Neural cell (in vitro differentiated cells): ENCODE results near the gene MED22.

Source experiments
- TAF1 ChIP-seq: IDR thresholded peaks from 2 replicates; pipeline ENCODE4 v1.6.1; 2012; ENCODE audit warnings: low read depth
- TF ChIP-seq, protein P1 (sequence below): fragments of 450-650 bp; IDR thresholded peaks from 2 replicates; pipeline ENCODE4 v1.5.1; 2014; ENCODE audit warnings: antibody characterized with exemption, mild to moderate bottlenecking, moderate library complexity; ENCODE audit not compliant: poor library complexity, severe bottlenecking

DNA sequence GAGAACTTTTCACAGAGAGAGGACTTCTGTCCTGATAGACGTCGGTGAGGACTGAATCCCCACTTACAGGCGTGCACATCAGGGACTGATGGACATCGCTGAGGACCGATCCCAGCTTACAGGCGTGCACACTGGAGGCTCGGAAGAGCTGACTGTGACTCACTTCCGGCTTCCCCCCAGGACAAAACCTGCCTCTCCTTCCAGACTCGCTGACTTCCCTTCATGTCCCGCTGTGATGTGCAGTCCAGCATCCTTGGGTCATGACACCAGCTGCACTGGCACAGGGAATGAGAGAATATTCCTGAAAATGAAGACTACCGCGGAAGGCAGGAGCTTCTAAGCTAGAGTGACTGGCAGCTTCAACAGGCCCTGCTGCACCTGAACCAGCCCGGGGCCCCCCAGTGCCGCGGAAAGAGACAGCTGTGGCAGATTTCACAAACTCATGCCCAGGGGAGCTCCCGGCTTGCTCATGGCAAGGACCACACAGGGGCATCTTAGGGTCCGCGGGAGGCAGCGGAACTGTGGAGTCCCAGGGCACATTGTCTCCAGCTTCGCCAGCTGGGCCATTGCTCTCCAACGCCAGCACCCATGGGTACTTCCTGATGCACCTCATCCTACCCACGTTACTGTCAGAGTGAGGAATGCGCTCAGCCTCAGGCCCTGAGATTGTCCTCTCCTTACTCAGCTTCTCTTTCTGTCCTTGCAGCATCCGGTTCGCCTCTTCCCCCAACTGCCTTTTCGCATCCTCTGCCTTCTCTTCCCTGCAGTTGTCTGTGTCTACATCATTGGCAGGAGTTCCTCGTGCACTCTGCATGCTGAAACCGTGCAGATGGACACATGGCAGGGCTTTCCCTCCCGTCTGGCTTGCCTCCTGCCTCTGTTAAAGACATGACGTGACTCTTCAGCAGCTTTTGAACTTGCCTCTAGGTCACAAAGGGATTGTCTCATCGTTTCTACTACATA is 41.4 kb downstream of the MED22 start:
- TF ChIP-seq, protein P1, sequence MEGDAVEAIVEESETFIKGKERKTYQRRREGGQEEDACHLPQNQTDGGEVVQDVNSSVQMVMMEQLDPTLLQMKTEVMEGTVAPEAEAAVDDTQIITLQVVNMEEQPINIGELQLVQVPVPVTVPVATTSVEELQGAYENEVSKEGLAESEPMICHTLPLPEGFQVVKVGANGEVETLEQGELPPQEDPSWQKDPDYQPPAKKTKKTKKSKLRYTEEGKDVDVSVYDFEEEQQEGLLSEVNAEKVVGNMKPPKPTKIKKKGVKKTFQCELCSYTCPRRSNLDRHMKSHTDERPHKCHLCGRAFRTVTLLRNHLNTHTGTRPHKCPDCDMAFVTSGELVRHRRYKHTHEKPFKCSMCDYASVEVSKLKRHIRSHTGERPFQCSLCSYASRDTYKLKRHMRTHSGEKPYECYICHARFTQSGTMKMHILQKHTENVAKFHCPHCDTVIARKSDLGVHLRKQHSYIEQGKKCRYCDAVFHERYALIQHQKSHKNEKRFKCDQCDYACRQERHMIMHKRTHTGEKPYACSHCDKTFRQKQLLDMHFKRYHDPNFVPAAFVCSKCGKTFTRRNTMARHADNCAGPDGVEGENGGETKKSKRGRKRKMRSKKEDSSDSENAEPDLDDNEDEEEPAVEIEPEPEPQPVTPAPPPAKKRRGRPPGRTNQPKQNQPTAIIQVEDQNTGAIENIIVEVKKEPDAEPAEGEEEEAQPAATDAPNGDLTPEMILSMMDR, result no peak
- no peak for TF ChIP-seq TAF1
